Measurements from ENCODE around the gene SDCCAG8.

- no peak for TF ChIP-seq POLR2A (IDR thresholded peaks at IDR 0.05)
- TF ChIP-seq CTCF (IDR thresholded peaks at IDR 0.05 in 8 of 11, conservative IDR thresholded peaks at IDR 0.05 in 3 of 11): no peak
- peak in 1 of 3 donors; percentile 66 for TF ChIP-seq POLR2AphosphoS5 (IDR thresholded peaks at IDR 0.05)
These were observed 239.0 kb downstream of the SDCCAG8 start for GRCh38 chr1:243494741-243495431.

Data from spleen (tissue), 7 donors.